GM19099 (cell line): ENCODE measurements around the gene CDKAL1.

Experiments used
- POLR2A ChIP-seq: IDR thresholded peaks from 3 replicates; pipeline ENCODE4 v1.6.1; 2011; ENCODE audit warnings: low read depth; ENCODE audit not compliant: insufficient read length; ENCODE audit errors: extremely low read depth

CDKAL1 gene

GRCh38 chr6:20706238-20706938 lies 172.1 kb downstream of the CDKAL1 start:
- TF ChIP-seq POLR2A, result no peak

DNA sequence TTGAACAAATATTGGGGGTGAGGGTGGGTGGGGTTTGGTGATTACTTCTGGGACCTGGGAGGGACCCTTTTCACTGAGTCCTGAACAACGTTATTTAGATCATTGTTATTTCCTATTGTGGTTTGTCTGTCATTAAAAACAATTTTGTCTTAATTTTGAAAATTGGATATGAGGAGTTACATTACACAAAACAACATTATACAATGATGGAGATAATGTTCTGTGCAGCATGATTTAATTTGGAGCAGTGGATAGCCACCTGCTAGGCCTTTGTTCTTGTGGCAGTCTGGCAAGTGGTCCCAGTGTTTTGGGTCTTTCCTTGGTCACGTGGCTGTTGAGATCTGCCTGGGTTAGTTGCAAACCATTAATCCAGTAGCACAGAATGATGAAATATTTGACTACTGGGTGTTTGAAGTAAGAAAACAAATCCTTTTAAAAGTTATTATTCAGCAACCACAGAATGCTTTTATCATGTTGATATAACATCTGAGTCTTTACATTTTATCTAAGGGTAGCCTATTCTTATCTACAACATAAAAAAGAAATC lies 172.8 kb downstream of the CDKAL1 start:
- no peak for TF ChIP-seq POLR2A

DNA sequence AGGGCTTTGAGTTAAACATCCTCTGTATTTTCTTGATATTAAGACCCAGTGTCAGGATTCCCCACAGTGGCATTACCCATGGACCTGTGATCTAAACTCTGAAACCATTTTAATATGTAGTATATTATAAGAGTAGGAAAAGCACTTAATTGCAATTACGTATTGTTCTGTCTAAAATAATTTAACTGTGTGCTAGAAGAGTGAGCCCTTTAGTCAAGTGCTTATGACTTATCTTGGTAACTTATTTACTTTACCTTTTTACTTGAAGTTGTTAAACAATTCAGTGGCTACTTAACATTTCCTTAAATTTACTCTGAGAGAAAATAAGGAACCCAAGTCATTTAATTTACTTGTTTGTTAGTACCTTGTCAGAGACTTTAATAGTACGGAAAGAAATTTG lies 173.6 kb downstream of the CDKAL1 start:
- TF ChIP-seq POLR2A, result no peak

DNA sequence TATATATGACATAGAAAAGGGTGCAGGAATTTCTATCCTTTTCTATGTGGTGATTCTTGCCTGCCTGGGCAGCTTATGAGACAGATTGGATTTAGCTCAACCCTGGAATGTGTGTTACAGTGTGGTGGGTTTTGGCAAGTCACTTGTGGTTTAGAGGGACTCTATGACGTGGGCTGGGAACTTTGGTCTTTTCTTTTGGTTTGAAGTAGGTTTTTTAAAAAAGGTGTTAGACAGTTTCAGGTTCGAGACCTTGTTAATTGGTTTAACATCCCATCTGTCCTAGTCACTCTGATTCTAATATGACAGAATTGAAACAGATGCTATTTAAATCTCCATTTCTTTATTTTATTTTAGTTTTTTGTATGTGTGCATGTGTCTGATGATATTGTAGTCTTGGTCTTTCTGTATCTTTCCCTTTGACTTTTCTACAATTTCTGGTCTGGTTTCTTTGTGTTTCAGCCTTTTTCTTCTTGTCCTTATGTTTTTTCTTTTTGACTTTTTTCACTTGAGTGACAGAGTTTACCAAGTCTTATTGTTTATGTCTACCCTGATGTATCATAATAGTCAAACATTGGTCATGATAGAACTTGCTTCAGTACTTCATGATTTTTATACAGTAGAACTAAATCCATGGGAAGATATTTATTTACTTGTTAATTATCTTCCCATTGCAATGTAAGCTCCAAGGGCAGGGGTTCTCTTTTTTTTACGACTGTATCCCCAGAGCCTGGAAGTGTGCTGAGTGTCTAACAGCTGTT lies 174.3 kb downstream of the CDKAL1 start:
- TF ChIP-seq POLR2A, result no peak

- no peak for TF ChIP-seq POLR2A
These were observed 175.2 kb downstream of the CDKAL1 start for GRCh38 chr6:20709451-20709850.

DNA sequence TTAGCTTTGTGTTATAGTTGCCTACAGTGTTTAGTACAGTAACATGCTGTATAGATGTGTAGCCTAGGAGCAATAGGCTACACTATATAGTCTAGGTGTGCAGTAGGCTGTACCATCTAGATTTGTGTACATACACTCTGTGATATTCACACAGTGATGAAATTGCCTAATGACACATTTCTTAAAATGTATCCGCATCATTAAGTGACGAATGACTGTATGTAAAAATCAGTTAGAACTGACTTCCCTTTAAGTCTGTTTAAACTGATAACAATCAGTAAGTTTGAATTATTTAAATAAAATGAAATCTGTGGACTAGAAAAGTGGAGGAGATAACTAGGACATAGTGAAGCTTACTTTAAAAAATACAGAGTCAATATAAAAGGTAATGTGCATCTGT lies 176.1 kb downstream of the CDKAL1 start:
- TF ChIP-seq POLR2A, result no peak

GRCh38 chr6:20711518-20711917 lies 177.3 kb downstream of the CDKAL1 start:
- no peak for TF ChIP-seq POLR2A

DNA sequence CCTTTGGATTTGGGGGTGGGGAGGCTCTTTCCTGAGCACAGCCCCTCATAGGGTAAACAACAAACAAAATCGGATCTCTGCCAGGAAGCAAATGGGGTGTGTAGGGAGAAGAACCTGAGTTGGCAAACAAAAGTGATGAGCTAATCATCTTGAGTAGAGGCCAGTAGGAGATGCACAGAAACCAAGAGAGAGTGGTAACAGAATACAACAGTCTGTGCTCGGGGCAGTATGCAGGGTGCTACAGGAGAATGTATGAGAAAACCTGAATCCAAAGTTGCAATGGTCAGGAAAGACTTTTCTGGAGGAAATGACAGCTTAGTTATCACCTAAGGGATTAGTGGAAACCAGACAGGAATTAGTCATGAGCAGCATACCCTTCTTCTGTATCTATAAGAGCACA lies 177.8 kb downstream of the CDKAL1 start:
- no peak for TF ChIP-seq POLR2A

DNA sequence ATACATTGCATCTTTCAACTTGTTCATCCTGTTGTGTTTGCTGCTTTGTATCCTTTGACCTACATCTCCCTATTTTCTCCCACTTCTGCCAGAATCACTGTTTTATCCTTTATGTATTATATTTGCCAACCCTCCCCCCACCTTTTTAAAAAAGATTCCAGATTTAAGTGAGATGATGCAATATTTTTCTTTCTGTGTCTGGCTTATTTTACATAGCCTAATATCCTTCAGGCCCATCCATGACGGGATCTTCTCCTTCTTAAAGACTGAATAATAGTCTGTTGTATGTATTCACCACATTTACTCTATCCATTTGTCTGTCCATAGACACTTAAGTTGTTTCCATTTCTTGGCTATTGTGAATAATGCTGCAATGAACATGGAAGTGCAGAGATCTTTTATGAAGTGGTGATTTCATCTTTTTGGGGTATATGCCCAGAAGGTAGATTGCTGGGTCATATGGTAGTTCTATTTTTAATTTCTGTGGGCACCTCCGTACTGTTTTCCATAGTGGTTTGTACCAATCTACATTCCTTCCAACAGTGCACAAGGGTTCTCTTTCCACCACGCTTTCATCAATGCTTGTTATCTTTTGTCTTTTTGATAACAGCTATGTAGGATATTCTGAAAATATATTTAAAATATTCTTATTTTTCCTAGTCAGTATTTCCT lies 181.0 kb downstream of the CDKAL1 start:
- TF ChIP-seq POLR2A, result no peak

- TF ChIP-seq POLR2A, result no peak
These were observed 182.6 kb downstream of the CDKAL1 start for GRCh38 chr6:20716865-20717264.

GRCh38 chr6:20717743-20718142 lies 183.5 kb downstream of the CDKAL1 start:
- no peak for TF ChIP-seq POLR2A

DNA sequence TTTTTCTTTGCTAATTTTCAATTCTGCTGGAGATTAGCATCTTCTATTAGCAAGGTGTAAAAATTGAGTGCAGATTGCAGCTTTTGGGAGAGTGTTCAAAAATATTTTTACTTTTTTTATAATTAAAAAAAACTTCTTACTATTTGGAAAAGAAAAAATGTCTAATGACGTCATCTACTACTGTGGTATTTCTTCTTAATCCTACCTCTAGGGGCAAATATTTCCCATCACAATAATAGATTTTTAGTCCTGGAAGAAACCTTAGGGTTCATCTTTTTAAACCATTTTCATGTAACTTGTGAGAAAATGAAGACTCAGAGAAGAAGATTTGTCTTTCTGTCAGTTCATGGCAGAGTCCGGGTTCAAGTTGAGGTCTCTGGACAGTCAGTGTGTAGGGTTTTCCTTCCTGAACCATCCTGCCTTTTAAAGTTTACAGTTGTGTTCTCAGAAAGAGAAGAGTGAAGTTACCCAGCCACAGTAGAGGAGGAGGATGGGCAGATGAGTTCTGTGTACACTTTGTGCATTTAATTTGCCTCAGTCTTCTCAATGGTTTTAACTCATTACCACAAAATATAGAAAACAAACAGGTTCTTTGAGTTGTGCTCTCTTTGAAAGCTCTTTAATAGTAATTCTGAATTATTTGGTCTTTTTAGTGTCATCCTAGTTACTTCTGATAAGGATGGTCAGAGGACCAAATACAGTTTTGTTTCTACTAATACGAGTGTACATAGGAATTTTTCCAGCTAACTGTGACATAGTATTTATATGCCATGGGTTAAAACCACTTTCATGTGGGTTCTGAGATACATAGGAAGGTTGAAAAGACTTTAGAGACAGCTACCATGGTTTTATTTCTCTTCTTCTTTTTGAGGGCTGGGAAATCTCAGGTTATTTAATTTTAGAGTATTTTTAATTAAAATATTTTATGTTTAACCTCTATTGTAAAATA lies 184.7 kb downstream of the CDKAL1 start:
- no peak for TF ChIP-seq POLR2A

- TF ChIP-seq POLR2A, result no peak
These were observed 185.7 kb downstream of the CDKAL1 start for GRCh38 chr6:20719980-20720379.

GRCh38 chr6:20722455-20722854 lies 188.2 kb downstream of the CDKAL1 start:
- TF ChIP-seq POLR2A, result no peak

DNA sequence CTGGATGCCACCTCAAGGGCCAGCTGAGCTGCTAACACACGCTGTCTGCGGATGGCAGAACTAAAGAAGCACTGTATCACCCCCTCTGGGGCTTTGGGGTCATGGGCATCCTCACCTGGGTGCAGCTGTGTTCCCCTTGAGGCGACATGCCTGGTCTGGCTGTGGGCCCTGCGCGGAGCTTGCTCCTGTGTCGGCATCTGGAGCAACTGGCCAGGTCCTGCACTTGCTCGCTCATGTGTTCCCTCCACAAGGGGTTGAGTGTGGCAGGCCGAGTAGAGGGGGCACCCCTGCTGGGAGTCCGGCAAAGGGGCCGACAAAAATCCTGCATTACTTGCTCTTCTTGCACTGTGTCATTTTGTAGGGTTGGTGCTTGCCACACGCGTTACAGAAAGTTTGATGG lies 189.0 kb downstream of the CDKAL1 start:
- TF ChIP-seq POLR2A, result no peak

GRCh38 chr6:20724443-20725190 lies 190.4 kb downstream of the CDKAL1 start:
- no peak for TF ChIP-seq POLR2A
